DND-41 (cell line): ENCODE measurements around the gene LSS.

Experiments used
- CTCF ChIP-seq: IDR thresholded peaks from 2 replicates; pipeline ENCODE4 v1.5.1; 2012; ENCODE audit warnings: borderline replicate concordance, low read length, moderate library complexity, mild to moderate bottlenecking; ENCODE audit not compliant: poor library complexity, severe bottlenecking; ENCODE audit errors: extremely low read depth
- EZH2 ChIP-seq: IDR thresholded peaks from 3 replicates; pipeline ENCODE4 v1.6.1; 2012; ENCODE audit warnings: borderline replicate concordance, low read depth, mild to moderate bottlenecking, moderate library complexity, low read length, inconsistent platforms; ENCODE audit not compliant: severe bottlenecking

- TF ChIP-seq CTCF (no peak), EZH2 (no peak)
Observed at GRCh38 chr21:46268371-46268770, 39.8 kb upstream of the LSS start.
